Purkinje cell (primary cell): ENCODE data around the gene ZNF830. TPM values are rescaled to one million over a fixed set of nuclear protein-coding genes. Genes with fewer than 3 reads are reported as not detected.

Experiments used
- polyA plus RNA-seq: library from polyadenylated mRNA; unstranded; fragments of >200 nt; fragmentation: Nextera tagmentation; gene quantifications from 2 replicates; pipeline ENCODE4 v1.2.1, GENCODE V29; 2014

The ZNF830 gene, protein sequence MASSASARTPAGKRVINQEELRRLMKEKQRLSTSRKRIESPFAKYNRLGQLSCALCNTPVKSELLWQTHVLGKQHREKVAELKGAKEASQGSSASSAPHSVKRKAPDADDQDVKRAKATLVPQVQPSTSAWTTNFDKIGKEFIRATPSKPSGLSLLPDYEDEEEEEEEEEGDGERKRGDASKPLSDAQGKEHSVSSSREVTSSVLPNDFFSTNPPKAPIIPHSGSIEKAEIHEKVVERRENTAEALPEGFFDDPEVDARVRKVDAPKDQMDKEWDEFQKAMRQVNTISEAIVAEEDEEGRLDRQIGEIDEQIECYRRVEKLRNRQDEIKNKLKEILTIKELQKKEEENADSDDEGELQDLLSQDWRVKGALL
- 13.1 and 15.5 TPM in 2 replicates for polyA plus RNA-seq

DNA sequence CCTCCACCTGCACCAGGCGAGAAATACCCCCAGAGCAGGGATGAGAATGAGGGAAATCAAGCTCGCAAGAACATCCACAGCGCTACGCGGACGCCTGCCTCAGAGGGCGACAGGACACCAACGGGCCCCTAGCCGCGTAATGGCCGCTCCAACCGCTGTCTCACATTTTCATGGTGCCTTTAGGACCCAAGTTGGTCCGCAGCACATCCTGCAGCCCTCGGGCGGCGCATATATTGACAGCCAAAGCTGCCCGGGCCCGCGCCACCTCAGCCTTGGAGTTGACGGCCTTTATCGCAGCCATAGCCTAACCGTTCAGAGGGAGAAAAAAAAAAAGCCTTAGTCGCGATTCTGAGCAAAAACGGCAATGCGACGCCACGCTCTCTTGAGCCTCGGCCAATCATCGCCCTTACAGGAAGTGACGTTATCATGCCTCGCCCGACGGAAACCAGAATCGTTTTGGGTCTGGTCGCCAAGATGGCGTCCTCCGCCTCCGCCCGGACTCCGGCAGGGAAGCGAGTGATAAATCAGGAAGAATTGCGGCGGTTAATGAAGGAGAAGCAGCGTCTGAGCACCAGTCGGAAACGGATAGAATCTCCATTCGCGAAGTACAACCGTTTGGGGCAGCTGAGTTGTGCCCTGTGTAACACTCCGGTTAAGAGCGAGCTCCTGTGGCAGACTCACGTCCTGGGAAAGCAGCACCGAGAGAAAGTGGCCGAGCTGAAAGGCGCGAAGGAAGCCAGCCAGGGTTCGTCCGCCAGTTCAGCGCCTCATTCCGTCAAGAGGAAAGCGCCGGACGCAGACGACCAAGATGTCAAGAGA, at the start of gene ZNF830, which contains the start of gene CCT6B:
ZNF830 (plus strand) TSS at position 448 of the 819 bp plus-strand sequence; CDS start at position 475, 27 bp downstream.
CCT6B (minus strand) TSS at position 368 of the 819 bp plus-strand sequence; CDS start at position 301, 67 bp downstream.

DNA sequence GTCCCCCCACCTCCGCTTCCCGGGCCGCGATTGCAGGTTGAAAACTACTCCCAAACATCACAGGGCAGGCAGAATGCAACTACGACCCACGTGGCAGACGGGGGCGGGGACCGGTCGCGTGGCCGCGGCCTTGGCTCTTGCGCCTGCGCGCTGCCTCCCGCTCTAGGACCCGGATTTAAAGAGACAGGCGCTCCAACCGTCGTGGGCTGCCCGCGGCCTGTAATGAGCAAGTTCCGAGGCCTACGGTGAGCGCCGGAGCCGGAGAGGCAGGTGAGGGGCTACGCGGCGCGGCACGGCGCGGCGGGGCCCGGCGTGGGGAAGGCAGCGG, 19.0 kb downstream of the ZNF830 start, which contains the start of gene LIG3:
LIG3 (plus strand) TSS at position 160 of the 328 bp plus-strand sequence. CDS start 2,494 bp downstream, outside the sequence.

Other genes with a start within 250 kb of the ZNF830 start
- 5.4 and 7.0 TPM in 2 replicates for gene CCT6B, start 80 bp upstream of the ZNF830 start, polyA plus RNA-seq
- 8.4 and 10.0 TPM in 2 replicates for gene LIG3, start 19.0 kb downstream of the ZNF830 start, polyA plus RNA-seq
- gene RFFL, start 102.2 kb downstream of the ZNF830 start, polyA plus RNA-seq = 0.69 TPM in 1 of 2 replicates, not detected in the other
- gene RAD51D, start 158.3 kb downstream of the ZNF830 start, polyA plus RNA-seq = 4.2 and 5.1 TPM in 2 replicates
- not detected in 2 replicates for gene FNDC8, start 160.1 kb downstream of the ZNF830 start, polyA plus RNA-seq
- 1.1 and 2.9 TPM in 2 replicates for gene NLE1, start 180.8 kb downstream of the ZNF830 start, polyA plus RNA-seq
- gene UNC45B, start 186.3 kb downstream of the ZNF830 start, polyA plus RNA-seq = not detected in 2 replicates
- gene SLC35G3, start 232.9 kb downstream of the ZNF830 start, polyA plus RNA-seq = not detected in 2 replicates